Adrenal gland (tissue), 12 donors: ENCODE results near the gene SCUBE3. TPM values are rescaled to one million over a fixed set of nuclear protein-coding genes. Genes with fewer than 3 reads are reported as not detected.

Experiments
- DNase-seq, 7 donors: peaks; one replicate each; pipeline ENCODE4 v3.0.0-alpha.2; 2019 to 2020
- H3K27ac ChIP-seq, 5 donors: fragments of 200-600 bp; sonication (generic) in 4 of 5; 1 replicate in 3 of 5; 2 replicates in 2 of 5; pipeline versions ENCODE4 v1.5.1 to v1.8.0; 2016 to 2020; ENCODE audit warnings: mild to moderate bottlenecking in 1 of 5
- H3K27me3 ChIP-seq: fragments of 200-600 bp; 2 replicates; pipeline ENCODE4 v1.8.0; 2021
- H3K36me3 ChIP-seq, 2 donors: fragments of 200-600 bp; replicated peaks in 1 of 2; 1 replicate in 1 of 2; 2 replicates in 1 of 2; pipeline versions ENCODE4 v1.5.1 to v1.8.0; 2018 to 2022
- H3K4me1 ChIP-seq, 2 donors: fragments of 200-600 bp; replicated peaks in 1 of 2; 1 replicate in 1 of 2; 2 replicates in 1 of 2; pipeline versions ENCODE4 v1.5.1 to v1.8.0; 2018 to 2021
- H3K4me3 ChIP-seq, 4 donors: fragments of 200-600 bp; sonication (generic) in 3 of 4; one replicate each; pipeline ENCODE4 v1.5.1; 2016 to 2018
- H3K9me3 ChIP-seq, 3 donors: fragments of 200-600 bp; sonication (generic) in 1 of 3; replicated peaks in 1 of 3; 1 replicate in 2 of 3; 2 replicates in 1 of 3; pipeline versions ENCODE4 v1.5.1 to v1.8.0; 2016 to 2021
- CTCF ChIP-seq, 6 experiments: fragments of 450-650 bp in 4 of 6; fragments of 200-600 bp in 2 of 6; sonication (generic) in 1 of 6; IDR thresholded peaks; 1 replicate in 5 of 6; 2 replicates in 1 of 6; pipeline versions ENCODE4 v1.5.1 to v1.8.0; 2016 to 2021; ENCODE audit warnings: antibody characterized with exemption in 6 of 6, mild to moderate bottlenecking in 2 of 6, moderate library complexity in 1 of 6
- POLR2A ChIP-seq, 2 donors: fragments of 450-650 bp; IDR thresholded peaks; one replicate each; pipeline ENCODE4 v1.6.1; 2017; ENCODE audit warnings: antibody characterized with exemption in 2 of 2, mild to moderate bottlenecking in 2 of 2, moderate library complexity in 1 of 2
- whole genome bisulfite sequencing, 4 donors: extraction: QIAGEN DNeasy Blood & Tissue Kit in 2 of 4; methylation state at CpG; one replicate each; pipeline versions ENCODE4 v1.1.5 to v1.1.7; 2013 to 2017; 5-methylcytosine and 5-hydroxymethylcytosine counted together
- intact Hi-C, 2 donors: fragments of 100-400 bp; cut with DNase I; formaldehyde crosslinking; loops; one replicate each; pipeline versions ENCODE4 v1.14.1 to v1.15.0; 2022 to 2023
- polyA plus RNA-seq, 3 donors: library from polyadenylated mRNA; stranded (reverse); fragments of 200-250 nt in 2 of 3; fragments of 350-450 nt in 1 of 3; fragmentation: Illumina TruSeq in 1 of 3; extraction: RNeasy Lipid Tissue Mini Kit (QIAGEN cat#74804) in 1 of 3; gene quantifications; one replicate each; pipeline ENCODE4 v1.2.3, GENCODE V29; 2013 to 2014
- total RNA-seq, 9 donors: library from RNA; depleted of rRNA in 4 of 9; stranded (reverse); fragments of >200 nt in 4 of 9; fragments of 120-200 nt in 1 of 9; fragmentation: NEBNext Ultra II Directional in 1 of 9; extraction: Animal tissue kit (Norgen Biotek cat#: 25700) in 1 of 9; gene quantifications; one replicate each; pipeline versions ENCODE4 v1.1.0 to v1.2.4, GENCODE V29; 2013 to 2023
- donor health status: healthy with polysubstance abuse.
- donor health status: Bipolar disorder and iron deficiency.
- donor health status: DM: yes; HTN: yes; CAD: no.
- donor health status: DM: no; HTN: no; CAD: no.
- donor health status: DM: no; HTN: no; CAD: no.
- donor health status: DM: yes; HTN: yes; CAD: no.

Gene SCUBE3
- total and polyA plus RNA-seq, 12 donors = 0.50 to 32.8 (median 5.4) TPM

- no peaks in the 10 kb centered on the region for H3K27me3 ChIP-seq
- no peaks in the 10 kb centered on the region for H3K4me1 ChIP-seq
- no peak overlapping the region for H3K27ac ChIP-seq
- no peaks in the 10 kb centered on the region for H3K9me3 ChIP-seq
- 89 to 100% (median 96%) methylated on average over 1 to 2 of the region's 2 CpGs for WGBS, 4 donors
- intact Hi-C loops = no loop called here
- no peak for DNase-seq
- TF ChIP-seq POLR2A (IDR thresholded peaks at IDR 0.05) (no peak), CTCF (IDR thresholded peaks at IDR 0.05) (no peak)
- no peak overlapping the region for H3K4me3 ChIP-seq
- H3K36me3 ChIP-seq = no peaks in the 10 kb centered on the region
Observed at GRCh38 chr6:35223396-35223795, 9.6 kb downstream of the SCUBE3 start.

- no peak for DNase-seq
- Histone ChIP-seq H3K4me3 (no peak overlapping the region), H3K4me1 (no peaks in the 10 kb centered on the region), H3K27ac (no peak overlapping the region), H3K36me3 (no peaks in the 10 kb centered on the region), H3K9me3 (no peaks in the 10 kb centered on the region), H3K27me3 (no peaks in the 10 kb centered on the region)
- WGBS, 4 donors = 76 to 95% (median 86%) methylated on average over 4 of the region's 4 CpGs
- TF ChIP-seq CTCF (IDR thresholded peaks at IDR 0.05) (no peak), POLR2A (IDR thresholded peaks at IDR 0.05) (no peak)
- intact Hi-C loops = no loop called here
Observed at GRCh38 chr6:35224720-35225119, 11.0 kb downstream of the SCUBE3 start.

- H3K4me3 ChIP-seq = no peak overlapping the region
- H3K36me3 ChIP-seq = no peaks in the 10 kb centered on the region
- DNase-seq = no peak
- no peaks in the 10 kb centered on the region for H3K27me3 ChIP-seq
- H3K9me3 ChIP-seq = no peaks in the 10 kb centered on the region
- 95 to 100% (median 96%) methylated on average over 6 of the region's 6 CpGs for WGBS, 4 donors
- intact Hi-C loops = no loop called here
- H3K27ac ChIP-seq = no peak overlapping the region
- TF ChIP-seq CTCF (IDR thresholded peaks at IDR 0.05) = no peak
- no peak for TF ChIP-seq POLR2A (IDR thresholded peaks at IDR 0.05)
- H3K4me1 ChIP-seq = no peaks in the 10 kb centered on the region
Observed at GRCh38 chr6:35228481-35228880, 14.7 kb downstream of the SCUBE3 start.

GRCh38 chr6:35229304-35229703 lies 15.5 kb downstream of the SCUBE3 start:
- WGBS, 4 donors = 92 to 100% (median 95%) methylated on average over 5 of the region's 5 CpGs
- Histone ChIP-seq H3K27ac (no peak overlapping the region), H3K4me3 (no peak overlapping the region), H3K36me3 (no peaks in the 10 kb centered on the region), H3K4me1 (no peaks in the 10 kb centered on the region), H3K9me3 (no peaks in the 10 kb centered on the region), H3K27me3 (no peaks in the 10 kb centered on the region)
- intact Hi-C loops = no loop called here
- TF ChIP-seq POLR2A (IDR thresholded peaks at IDR 0.05) (no peak), CTCF (IDR thresholded peaks at IDR 0.05) (no peak)
- DNase-seq = no peak
